Peyer's patch (tissue), 4 donors: ENCODE results near the gene CFAP58.

Source experiments
- POLR2A ChIP-seq, 2 donors: fragments of 450-650 bp; IDR thresholded peaks; one replicate each; pipeline ENCODE4 v1.5.1; 2017; ENCODE audit warnings: antibody characterized with exemption in 2 of 2, mild to moderate bottlenecking in 2 of 2, moderate library complexity in 2 of 2
- TF ChIP-seq, protein P1 (sequence below), 6 experiments: fragments of 450-650 bp in 4 of 6; fragments of 200-600 bp in 2 of 6; sonication (generic) in 1 of 6; IDR thresholded peaks; one replicate each; pipeline ENCODE4 v1.5.1; 2017 to 2019; ENCODE audit warnings: antibody characterized with exemption in 6 of 6, mild to moderate bottlenecking in 3 of 6, moderate library complexity in 1 of 6

- TF ChIP-seq POLR2A (IDR thresholded peaks at IDR 0.05), result no peak
- TF ChIP-seq, protein P1, sequence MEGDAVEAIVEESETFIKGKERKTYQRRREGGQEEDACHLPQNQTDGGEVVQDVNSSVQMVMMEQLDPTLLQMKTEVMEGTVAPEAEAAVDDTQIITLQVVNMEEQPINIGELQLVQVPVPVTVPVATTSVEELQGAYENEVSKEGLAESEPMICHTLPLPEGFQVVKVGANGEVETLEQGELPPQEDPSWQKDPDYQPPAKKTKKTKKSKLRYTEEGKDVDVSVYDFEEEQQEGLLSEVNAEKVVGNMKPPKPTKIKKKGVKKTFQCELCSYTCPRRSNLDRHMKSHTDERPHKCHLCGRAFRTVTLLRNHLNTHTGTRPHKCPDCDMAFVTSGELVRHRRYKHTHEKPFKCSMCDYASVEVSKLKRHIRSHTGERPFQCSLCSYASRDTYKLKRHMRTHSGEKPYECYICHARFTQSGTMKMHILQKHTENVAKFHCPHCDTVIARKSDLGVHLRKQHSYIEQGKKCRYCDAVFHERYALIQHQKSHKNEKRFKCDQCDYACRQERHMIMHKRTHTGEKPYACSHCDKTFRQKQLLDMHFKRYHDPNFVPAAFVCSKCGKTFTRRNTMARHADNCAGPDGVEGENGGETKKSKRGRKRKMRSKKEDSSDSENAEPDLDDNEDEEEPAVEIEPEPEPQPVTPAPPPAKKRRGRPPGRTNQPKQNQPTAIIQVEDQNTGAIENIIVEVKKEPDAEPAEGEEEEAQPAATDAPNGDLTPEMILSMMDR (IDR thresholded peaks at IDR 0.05), result no peak
Measured at GRCh38 chr10:104321725-104322415, 31.8 kb upstream of the CFAP58 start.
